Dedifferentiated amniotic fluid mesenchymal stem cell (primary cell): ENCODE data around the gene LMF1.

Experiments
- DNase-seq: peaks from one replicate; pipeline ENCODE4 v3.0.0-alpha.2; 2016; ENCODE audit errors: extremely low spot score

Gene LMF1

DNA sequence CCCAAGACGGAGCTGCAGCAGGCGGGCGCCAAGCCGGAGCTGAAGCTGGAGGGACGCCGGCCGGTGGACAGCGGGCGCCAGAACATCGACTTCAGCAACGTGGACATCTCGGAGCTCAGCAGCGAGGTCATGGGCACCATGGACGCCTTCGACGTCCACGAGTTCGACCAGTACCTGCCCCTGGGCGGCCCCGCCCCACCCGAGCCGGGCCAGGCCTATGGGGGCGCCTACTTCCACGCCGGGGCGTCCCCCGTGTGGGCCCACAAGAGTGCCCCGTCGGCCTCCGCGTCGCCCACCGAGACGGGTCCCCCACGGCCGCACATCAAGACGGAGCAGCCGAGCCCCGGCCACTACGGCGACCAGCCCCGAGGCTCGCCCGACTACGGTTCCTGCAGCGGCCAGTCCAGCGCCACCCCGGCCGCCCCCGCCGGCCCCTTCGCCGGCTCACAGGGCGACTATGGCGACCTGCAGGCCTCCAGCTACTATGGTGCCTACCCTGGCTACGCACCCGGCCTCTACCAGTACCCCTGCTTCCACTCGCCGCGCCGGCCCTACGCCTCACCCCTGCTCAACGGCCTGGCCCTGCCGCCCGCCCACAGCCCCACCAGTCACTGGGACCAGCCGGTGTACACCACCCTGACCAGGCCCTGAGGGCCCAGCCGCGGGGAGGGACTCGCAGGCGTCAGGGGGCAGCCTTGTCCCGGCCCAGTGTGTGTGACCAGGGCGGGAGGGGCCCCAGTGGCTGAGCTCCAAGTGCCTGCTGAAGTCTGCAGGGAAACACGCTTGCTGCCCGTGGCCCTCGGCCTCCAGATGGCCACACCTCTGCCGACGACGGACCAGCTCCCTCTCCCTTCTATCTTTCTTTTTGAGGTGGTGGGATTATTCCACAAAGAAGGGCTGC is 14.2 kb upstream of the LMF1 start:
- no peak for DNase-seq

DNA sequence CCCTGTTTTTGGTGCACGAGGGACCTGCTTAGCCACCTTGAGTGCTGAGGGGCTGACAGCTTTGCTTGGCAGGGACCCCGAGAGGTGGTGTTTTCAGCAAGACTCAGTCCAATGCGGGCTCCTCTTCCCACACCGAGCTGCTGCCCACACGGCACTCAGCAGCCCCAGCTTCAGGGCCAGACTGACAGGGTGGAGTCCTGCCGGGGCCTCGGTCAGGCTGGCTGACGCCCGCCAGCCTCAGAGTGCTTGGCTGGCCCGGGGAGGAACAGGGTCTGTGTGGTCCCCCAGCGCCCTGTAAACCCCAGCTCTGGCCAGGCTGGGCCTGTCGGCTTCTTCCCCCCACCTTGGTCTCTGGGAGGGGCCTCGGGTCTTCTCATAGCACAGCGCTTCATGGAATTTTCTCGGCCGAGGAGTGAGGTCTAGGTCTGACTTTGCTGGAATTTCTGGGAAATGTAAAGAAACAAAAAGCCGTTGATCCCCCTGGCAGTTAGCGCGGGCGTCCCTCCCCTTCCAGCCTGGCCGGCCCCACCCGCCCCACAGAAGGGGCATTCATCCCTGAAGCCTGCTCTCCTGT is 13.4 kb upstream of the LMF1 start:
- no peak for DNase-seq

DNA sequence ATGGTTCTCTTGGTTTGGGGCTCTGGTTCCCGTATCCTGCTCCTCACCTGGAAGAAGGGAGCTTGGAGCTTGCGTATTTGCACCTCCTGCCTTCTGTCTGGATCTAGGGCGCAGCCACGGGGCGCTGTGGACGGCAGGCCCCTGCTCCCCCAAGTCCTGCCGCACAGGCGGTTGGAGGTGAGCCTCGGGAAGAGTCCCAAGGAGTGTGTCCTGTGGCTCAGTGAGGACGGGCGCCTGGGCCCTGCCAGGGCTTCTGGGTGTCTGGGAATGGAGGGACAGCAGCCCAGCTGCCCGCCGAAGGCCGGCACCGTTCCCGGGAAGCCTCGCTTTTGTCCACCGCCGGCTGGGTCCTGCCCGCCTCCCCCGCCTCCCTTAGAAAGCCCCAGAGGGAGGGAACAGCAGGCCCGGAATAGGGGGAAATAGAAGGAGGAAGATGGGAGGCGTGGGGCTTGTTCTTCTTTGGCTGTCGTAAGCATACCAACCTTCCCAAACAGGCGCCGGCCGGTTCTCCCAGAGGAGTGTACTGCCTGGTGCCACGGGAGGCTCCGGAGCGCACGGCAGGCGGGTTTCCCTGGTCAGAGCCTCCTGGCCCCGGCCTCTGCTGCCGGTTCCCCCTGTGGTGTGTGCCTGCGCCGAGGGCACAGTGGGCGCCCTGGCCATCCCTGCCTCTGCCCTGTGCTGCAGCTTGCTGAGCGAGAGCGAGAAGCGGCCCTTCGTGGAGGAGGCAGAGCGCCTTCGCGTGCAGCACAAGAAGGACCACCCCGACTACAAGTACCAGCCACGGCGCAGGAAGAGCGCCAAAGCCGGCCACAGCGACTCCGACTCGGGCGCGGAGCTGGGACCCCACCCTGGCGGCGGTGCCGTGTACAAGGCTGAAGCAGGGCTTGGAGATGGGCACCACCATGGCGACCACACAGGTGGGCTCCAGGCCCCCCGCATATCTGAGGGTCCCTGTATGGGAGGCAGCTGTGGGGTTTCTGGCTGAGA is 12.6 kb upstream of the LMF1 start:
- no peak for DNase-seq

DNA sequence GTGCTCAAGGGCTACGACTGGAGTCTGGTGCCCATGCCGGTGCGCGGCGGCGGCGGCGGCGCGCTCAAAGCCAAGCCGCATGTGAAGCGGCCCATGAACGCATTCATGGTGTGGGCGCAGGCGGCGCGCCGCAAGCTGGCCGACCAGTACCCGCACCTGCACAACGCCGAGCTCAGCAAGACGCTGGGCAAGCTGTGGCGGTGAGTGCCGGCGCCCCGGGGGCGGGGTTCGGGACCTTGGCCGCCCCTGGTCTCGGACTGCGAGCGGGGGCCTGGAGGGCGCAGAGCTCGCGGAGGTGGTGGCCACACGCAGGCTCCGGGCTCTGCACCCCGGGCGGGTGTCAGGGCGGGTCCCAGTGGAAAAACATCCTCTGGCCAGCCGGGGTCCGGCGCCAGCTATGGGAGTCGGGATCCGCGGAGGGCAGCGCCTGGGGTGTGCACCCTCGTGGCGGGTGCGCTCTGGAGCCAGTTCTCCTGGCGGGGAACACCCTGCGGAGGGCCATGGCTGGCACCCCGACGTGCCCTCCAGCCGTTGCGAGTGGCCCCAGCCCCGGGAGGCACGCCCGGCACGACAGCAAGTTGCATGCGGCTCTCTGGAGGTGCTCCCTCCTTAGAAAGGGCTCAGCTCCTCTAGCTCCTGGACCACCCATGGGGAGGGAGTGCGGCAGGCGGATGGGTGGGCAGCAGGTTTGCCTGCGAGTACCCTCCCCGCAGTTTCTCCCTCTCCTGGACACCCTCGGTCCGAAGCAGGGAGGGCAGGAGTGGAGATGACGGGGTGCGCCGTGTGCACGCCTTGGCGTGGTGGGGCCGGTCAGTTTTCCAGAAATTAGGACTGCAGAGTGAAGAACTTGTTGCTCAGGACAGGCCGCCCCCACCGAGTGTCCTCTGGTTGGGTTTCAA is 11.6 kb upstream of the LMF1 start:
- DNase-seq = no peak

DNA sequence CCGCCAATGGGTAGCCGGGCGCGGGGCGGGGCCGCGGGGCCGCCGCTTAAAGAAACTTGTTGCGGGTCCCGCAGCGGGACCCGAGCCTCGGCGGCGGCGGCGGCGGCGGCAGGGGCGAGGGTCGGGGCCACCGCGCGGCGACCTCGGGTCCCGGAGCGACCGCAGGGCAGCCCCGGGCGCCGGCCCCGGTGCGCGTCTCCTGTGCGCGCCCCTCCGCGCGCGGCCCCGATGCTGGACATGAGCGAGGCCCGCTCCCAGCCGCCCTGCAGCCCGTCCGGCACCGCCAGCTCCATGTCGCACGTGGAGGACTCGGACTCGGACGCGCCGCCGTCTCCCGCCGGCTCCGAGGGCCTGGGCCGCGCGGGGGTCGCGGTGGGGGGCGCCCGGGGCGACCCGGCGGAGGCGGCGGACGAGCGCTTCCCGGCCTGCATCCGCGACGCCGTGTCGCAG is 10.9 kb upstream of the LMF1 start, which contains the start of gene SOX8:
Gene SOX8, plus strand, starts transcription at position 76 of the 450 bp plus-strand sequence. Its CDS starts 153 bp downstream, at position 229.
- no peak for DNase-seq

DNA sequence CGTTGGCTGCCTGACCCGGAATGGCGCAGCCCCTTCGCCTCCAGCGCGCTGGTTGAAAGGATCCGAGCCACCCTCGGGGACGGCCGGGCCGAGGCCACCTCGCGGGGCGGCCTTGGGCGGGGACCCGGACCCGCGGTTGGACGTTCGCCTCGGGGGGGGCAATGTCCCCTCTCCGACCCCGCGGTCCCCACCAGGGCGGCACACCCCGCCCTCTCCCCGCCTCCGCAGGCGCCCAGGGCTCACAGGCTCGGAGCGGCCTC is 9.7 kb upstream of the LMF1 start:
- DNase-seq = no peak

DNA sequence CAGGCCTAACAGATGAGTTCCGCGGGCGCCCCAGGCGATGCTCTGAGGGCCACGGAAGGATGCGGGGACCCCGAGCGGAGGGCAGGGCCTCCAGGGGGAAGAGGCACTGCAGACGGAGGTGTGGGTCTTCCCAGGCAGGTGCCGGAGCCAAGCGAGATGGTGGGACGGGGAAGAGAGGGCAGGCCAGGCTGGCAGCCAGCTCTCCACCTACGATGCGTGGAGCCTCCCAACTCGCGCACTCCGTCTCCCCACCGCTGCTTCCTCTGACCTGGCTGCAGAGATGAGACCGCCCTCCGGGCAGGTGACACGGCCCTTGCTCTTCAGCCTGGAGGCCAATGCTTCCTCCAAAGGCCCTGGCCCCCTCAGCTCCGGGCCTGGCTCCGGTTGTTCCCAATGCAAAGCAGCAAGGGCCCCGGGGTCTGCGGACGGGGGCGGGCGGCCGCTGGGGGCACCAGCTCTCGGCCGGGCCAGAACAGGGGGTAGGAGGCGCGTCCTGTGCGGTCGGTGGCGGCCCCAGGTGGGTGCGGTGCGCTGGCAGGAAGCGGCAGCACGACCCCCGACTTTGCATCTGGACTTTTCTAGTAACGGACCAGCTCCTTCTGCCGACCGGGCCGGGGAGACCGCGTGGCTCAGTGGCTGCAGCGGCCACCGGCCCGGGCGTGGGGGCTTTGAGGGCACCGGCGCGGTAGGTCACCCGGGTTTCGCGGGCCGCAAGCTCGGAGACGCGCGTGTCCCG is 9.2 kb upstream of the LMF1 start:
- no peak for DNase-seq

DNA sequence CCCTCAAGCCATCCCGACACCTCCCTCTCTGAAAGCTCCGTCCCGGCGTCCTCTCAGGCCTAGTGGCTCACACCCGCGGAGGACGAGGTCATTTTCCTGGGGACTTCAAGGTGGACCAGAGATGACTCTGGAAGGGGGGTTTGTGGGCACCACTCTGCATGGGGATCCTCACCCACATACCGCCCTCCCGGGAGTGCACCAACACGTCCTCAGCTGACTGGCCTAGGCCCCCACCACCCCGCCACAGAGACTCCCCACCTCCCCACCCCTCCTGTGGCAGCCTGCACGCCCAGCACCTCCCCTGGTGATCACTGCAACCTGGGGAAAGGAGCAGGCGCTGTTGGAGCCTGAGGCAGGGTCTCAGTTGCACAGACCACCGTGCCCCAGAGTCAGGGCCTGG is 8.4 kb upstream of the LMF1 start:
- DNase-seq = no peak

DNA sequence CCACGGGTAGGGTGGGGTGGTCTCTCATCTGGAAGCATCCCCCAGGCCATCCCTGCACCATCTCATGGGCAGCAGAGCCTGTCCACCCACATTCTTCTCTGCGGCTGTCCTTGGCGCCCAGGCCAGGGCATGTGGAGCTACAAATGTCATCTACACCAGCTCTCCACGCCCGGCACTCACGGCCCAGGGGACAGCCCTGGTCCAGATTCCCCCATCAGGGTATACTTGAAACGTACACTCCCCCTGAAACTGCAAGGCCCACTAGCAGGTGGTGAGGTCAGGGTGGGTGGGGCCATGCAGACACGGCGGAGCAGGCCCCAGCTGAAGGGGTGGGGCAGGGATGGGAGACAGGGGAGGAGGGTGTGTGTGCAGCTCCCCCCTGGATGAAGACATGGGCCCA is 7.6 kb upstream of the LMF1 start:
- DNase-seq = no peak

DNA sequence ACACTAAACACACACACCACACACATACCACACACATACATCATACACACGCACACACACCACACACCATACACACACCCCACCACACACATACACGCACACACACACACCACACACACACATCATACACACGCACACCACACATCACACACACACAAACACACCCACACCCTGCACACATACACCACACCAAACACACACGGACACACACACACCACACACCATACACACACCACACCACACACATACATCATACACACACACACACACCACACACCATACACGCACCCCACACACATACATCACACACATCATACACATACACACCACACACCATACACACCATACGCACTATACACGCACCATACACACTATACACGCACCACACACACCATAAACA is 7.1 kb upstream of the LMF1 start:
- no peak for DNase-seq

DNA sequence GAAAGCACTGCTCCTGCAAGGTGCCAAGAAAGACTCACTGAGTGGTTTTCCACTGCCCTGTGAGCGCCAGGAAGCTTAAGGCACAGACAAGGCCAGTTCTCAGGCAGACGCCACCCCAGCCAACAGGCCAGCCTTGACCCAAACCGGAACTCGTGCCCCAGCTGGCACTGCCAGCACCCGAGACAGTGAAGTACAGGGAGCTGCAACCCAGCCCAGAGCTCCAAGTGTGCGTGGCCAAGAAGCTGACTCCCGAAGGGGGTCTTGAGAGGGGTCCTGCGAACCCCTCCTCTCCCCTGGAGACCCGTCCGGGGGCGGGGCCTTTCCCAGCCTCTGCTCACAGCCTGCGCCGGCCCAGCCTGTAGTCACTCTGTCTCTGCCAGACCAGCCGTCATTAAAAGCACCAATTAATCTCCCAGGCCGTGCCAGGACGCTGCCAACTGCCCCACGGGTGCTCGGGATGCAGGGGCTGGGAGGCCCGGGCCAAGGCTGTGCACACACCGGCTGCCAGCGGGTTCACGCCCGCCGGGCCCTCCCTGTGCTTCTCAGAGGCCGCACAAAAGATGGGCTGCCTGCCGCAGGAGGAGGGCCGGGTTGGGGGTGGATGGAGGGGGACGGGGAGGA is 6.4 kb upstream of the LMF1 start:
- DNase-seq = no peak

DNA sequence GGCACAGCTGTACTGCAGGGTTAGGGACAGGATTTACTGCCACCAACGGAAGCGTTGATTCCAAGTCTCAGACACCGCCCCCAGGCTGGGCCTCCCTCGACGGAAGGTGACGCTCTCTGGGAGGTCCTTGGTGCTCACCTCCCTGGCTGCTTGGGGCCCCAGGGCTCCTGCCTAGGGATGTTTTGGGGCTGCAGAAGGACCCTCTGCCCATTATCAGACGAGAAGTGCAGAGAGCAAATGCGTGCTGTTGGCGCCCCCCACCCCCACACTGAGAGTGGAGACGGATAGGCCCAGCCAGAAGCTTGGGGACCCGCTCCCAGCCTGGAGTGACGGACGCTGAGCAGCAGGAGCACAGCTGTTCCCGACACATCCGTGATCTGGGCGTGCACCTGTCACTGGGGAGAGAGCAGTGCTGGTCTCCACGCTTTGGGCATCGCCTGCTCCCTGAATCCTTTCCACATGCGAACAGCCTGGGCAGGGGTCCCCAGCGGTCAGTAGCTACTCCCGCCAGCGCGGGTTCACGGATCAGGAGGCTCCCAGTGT is 5.7 kb upstream of the LMF1 start:
- no peak for DNase-seq

DNA sequence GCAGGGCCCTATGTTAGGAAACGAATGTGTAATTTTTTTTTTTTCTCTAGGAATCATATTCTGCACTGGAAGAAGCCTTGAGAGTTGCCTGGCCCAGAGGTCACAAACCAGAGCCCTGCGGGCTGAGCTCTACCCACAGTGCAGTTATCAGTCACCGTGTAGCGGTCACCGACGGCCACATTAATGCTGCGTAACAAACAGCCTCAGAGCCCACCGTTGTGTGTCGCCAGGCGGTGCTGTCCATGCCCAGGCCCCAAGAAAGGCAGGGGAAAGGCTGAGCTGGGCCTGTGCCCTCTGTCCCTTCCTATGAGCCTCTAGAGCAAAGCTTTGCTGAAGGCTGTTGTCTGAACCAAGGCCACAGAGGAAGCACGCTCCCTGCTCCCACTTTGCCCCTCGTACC is 4.5 kb upstream of the LMF1 start:
- DNase-seq = no peak

DNA sequence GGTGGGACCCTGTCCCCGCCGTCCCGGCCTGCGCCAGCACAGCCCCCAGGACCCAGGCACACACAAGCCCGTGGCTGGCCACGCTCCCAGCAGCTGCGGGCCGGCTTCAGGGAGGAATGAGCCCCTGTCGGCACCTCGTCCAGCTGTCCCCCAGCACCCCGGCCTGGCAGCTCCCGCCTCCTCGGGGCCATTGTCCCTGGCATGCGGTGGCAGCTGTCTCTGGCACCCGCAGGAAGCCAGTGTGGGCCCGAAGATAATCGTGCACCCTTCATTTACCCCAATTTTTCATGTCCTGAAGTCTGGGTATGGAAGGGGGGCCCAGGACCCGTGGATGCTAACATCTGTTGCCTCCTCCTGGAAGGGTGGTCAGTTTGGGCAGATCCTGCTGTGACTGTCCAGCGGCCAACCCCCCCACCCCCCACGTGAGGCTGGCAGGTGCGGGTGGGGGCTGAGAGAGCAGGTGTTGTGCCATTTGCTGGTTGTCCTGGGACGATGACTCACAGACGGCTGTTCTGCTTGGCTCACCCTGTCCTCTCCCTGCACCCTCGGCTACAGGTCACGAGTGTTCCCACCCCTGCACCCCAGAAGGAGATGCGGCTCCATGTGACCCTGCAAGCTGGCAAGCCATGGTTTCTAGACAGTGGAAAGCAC is 4.0 kb upstream of the LMF1 start:
- DNase-seq = no peak

DNA sequence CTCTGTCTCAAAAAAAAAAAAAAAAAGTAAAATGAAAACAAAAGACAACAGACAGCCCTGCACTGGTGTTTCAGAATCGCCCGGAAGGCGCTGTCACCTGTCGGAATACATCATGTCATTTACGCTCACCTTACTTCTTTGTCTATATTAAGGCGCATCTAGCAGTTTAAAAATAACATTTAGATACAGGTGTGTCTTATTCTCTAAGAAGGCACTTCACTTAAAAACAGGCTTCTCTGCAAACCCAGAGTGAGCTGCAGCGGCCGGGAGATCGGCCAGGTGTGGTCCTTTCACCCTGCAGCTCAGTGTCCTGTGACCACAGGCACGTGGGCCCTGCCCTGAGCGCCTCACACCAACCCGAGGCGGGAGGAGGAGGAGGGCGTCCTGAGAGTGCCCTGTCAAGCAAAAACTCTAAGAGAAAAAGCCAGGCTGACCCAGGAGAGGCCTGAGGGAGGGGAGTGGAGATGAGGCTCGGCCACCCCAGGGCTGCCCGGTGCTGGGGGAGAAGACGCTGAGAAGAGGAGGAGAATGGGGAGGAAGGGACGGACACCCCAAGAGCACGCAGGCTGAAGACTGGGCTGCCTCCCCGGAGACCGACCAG is 3.3 kb upstream of the LMF1 start:
- no peak for DNase-seq

DNA sequence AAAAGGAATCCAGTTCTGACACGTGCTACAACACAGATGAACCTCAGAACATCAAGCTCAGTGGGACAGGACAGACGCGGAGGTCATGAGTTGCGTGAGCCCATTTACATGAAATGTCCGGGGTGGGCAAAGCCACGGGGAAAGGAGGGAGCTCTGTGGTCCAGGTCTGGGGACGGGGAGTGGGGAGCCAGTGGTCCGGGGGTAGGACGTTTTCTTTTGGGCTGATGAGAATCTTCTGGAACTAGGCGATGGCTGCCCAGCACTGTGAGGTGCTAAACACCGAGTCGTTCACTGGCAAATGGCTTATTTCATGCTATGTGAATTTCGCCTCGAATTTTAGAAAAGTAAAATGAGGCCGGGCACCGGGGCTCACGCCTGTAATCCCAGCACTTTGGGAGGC is 2.6 kb upstream of the LMF1 start:
- DNase-seq = no peak

DNA sequence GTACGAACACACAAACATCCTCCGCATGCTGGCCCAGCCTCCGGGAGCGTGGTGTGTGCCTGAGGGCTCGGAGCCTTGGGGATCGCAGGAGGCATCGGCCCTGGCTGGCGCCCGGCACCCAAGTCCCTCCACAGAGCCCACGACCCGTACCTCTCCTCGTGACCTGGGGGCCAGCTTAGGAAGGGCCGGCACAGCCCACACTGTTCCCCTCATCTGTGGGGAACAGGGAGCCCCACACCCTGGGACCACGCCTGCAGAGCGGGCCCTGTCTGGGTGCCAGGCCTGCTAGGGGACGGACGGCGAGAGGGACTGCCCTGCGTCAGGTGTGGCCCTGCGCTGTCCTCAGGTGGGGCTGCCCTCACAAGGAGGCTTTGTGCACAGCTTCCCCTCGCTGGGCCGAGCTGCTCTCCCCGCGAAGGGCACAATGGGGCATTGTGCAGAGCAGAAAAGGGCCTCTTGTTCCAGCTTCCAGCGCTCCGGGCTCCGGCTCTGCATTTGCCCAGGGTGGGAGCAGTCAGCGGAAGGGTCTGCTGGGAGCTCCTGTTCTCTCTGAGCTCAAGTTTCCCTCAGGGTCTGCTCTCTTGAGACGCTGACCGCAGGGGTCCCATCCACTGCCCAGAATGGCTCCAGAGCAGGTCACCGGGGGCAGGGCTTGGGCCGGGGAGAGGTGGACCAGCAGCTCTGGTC is 1.7 kb upstream of the LMF1 start:
- DNase-seq = no peak

DNA sequence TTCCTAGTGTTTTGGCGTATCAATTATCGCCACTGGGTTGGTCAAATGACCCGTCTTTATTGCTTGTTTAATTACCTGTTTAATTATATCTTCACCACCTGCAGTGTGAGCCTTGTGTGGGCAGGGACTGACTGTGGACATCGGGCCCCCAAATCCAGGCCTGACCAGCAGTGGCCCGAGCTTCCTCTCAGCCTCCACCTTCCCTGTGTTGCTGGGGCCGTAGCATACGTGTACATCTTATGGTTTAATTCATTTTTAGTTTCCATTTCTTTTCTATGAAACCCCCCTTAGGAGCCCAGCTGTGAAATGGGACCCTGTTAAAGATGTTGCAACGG is 1.2 kb upstream of the LMF1 start:
- DNase-seq = no peak

DNA sequence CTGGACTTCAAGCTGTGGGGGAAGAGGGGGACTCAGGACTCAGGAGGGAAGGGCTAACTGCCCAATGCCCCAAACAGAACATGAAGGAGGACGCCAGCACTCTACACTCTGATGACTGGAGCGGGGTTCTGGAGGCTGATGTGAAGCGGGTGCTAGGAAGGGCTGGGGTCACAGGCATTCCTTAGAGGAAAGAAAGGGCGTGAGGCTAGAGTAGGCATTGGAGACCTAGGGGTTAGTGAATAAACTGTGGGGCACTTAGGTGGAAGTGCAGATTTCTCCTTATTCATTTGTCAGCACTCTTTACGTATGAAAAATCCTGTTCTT is 760 bp upstream of the LMF1 start:
- DNase-seq = no peak
